ENCODE results near the gene UBE2H.

UBE2H gene

DNA sequence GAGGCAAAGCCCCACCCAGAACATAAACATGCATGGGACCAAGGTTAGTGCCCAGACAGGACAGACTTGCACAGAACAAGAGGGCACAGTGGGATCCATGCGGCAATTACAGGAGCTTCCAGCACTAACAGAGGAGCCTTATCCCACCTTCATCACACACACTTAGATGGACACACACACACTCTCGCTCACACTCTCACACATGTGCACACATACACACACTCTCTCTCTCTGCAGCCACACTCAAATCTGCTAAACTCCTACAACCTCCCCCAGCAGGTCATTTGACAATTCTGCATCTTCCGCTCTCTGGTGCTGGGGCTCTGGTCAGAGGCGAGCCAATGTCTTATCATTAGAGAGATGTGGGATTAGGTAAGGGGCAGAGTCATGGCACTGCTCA lies 120.5 kb downstream of the UBE2H start:
- Histone ChIP-seq H3K4me3 (ENCODE audit: low read depth, low read length) (no peak overlapping the region), H3K36me3 (ENCODE audit: control insufficient read depth in 2 of 2, insufficient read depth in 1 of 2, low read length in 2 of 2) (peaks cover 0 to 2% of the 10 kb centered on the region in 2 experiments; a peak in 1 of 3 replicates), H3K9me3 (ENCODE audit: control insufficient read depth, insufficient read depth, low read depth, low read length) (no peaks in the 10 kb centered on the region), H3K4me1 (ENCODE audit: control insufficient read depth, insufficient read depth, low read length) (no peaks in the 10 kb centered on the region), H3K27ac (ENCODE audit: extremely low read depth, low read depth, low read length) (no peak overlapping the region)
- CTCF ChIA-PET = interaction anchor here (4.6 kb wide), 1 partner anchor 180 kb away, joined by 51 read pairs; no protein-coding TSS in a partner anchor
- POLR2A ChIA-PET = interaction anchor here (1.3 kb wide), 2 partner anchors 117 to 126 kb away, joined by 3 read pairs; no protein-coding TSS in a partner anchor
- no peak for TF ChIP-seq KLF16 (tag by site-specific recombination; IDR thresholded peaks at IDR 0.05)
- TF ChIP-seq PRDM1 (tag by site-specific recombination; IDR thresholded peaks at IDR 0.05) = peak; percentile 92
- no peak for TF ChIP-seq ZNF404 (tag by site-specific recombination; IDR thresholded peaks at IDR 0.05)
- TF ChIP-seq, protein P1, sequence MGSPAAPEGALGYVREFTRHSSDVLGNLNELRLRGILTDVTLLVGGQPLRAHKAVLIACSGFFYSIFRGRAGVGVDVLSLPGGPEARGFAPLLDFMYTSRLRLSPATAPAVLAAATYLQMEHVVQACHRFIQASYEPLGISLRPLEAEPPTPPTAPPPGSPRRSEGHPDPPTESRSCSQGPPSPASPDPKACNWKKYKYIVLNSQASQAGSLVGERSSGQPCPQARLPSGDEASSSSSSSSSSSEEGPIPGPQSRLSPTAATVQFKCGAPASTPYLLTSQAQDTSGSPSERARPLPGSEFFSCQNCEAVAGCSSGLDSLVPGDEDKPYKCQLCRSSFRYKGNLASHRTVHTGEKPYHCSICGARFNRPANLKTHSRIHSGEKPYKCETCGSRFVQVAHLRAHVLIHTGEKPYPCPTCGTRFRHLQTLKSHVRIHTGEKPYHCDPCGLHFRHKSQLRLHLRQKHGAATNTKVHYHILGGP (tag by site-specific recombination; IDR thresholded peaks at IDR 0.05) = no peak

DNA sequence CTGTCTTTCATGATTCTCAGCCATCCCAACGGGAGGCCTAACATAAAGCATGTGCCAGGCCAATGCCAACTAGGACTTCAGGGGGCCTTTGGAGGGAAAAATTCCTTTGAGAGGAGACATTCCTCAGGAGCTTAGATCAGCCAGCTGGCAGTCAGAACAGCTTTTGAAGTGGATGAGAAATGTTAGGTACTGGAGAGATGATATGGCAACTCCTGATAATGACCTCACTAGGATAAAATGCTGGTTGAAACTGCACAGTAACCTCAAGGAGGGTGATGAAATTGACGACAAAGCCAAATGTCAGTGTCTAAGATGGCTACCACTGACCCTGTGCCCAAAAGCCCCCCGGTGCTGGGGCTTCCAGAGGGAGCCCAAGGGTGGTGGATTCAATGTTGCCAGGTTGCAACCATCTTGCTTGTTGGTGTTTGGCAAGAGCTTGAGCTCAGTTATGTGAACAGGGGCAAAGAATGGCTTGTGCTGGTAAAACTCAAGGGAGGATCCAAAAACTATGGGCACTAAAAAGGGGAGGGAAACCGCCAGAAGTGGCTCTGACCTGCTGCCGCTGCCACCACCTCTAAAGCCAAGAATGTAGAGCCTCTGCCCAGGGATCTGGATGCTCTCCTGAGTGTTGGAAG lies 121.2 kb downstream of the UBE2H start:
- H3K27ac ChIP-seq (ENCODE audit: extremely low read depth, low read depth, low read length) = no peak overlapping the region
- ChIA-PET CTCF (interaction anchor here (3.4 to 4.6 kb wide), 2 partner anchors 119 to 181 kb away, joined by 27 to 51 read pairs; no protein-coding TSS in a partner anchor), POLR2A (interaction anchor here (0.6 to 1.3 kb wide), 3 partner anchors 90 to 127 kb away, joined by 3 read pairs; no protein-coding TSS in a partner anchor)
- H3K9me3 ChIP-seq (ENCODE audit: control insufficient read depth, insufficient read depth, low read depth, low read length) = no peaks in the 10 kb centered on the region
- H3K4me3 ChIP-seq (ENCODE audit: low read depth, low read length) = no peak overlapping the region
- peaks cover 0 to 2% of the 10 kb centered on the region in 2 experiments; a peak in 1 of 3 replicates for H3K36me3 ChIP-seq (ENCODE audit: control insufficient read depth in 2 of 2, insufficient read depth in 1 of 2, low read length in 2 of 2)
- H3K4me1 ChIP-seq (ENCODE audit: control insufficient read depth, insufficient read depth, low read length) = no peaks in the 10 kb centered on the region
- TF ChIP-seq ZNF274 (IDR thresholded peaks at IDR 0.05; ENCODE audit: low read length) (no peak), ZNF274 (tag by site-specific recombination; IDR thresholded peaks at IDR 0.05; ENCODE audit: borderline replicate concordance) (no peak), KLF7 (tag by site-specific recombination; IDR thresholded peaks at IDR 0.05; ENCODE audit: borderline replicate concordance) (no peak), ZNF404 (tag by site-specific recombination; IDR thresholded peaks at IDR 0.05) (no peak), ZNF473 (tag by site-specific recombination; IDR thresholded peaks at IDR 0.05) (no peak), GLIS1 (tag by site-specific recombination; IDR thresholded peaks at IDR 0.05) (peak; percentile 74), ZNF623 (tag by site-specific recombination; IDR thresholded peaks at IDR 0.05) (no peak; the same call in 1 of the 2 replicates), ZNF24 (tag by site-specific recombination; IDR thresholded peaks at IDR 0.05) (peak; percentile 92), ZNF571 (tag by site-specific recombination; IDR thresholded peaks at IDR 0.05) (no peak), ZNF776 (tag by site-specific recombination; IDR thresholded peaks at IDR 0.05; ENCODE audit: borderline replicate concordance) (no peak), ZNF146 (tag by site-specific recombination; IDR thresholded peaks at IDR 0.05) (no peak), ZNF426 (tag by site-specific recombination; IDR thresholded peaks at IDR 0.05) (no peak), ZEB2 (tag by site-specific recombination; IDR thresholded peaks at IDR 0.05) (peak; percentile 90), HOXD13 (CRISPR knock-in tag; IDR thresholded peaks at IDR 0.05; ENCODE audit: borderline replicate concordance) (no peak), ZNF626 (tag by site-specific recombination; IDR thresholded peaks at IDR 0.05) (no peak), SALL2 (tag by site-specific recombination; IDR thresholded peaks at IDR 0.05; ENCODE audit: borderline replicate concordance) (no peak), GFI1B (tag by site-specific recombination; IDR thresholded peaks at IDR 0.05) (no peak), ZFP69B (tag by site-specific recombination; IDR thresholded peaks at IDR 0.05) (0 out of 2 replicates have a peak, but pooled peaks have one; percentile 20), ZNF239 (tag by site-specific recombination; IDR thresholded peaks at IDR 0.05) (no peak), SP2 (tag by site-specific recombination; IDR thresholded peaks at IDR 0.05) (no peak), ZNF174 (tag by site-specific recombination; IDR thresholded peaks at IDR 0.05) (no peak)
- TF ChIP-seq, protein P2, sequence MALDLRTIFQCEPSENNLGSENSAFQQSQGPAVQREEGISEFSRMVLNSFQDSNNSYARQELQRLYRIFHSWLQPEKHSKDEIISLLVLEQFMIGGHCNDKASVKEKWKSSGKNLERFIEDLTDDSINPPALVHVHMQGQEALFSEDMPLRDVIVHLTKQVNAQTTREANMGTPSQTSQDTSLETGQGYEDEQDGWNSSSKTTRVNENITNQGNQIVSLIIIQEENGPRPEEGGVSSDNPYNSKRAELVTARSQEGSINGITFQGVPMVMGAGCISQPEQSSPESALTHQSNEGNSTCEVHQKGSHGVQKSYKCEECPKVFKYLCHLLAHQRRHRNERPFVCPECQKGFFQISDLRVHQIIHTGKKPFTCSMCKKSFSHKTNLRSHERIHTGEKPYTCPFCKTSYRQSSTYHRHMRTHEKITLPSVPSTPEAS (tag by site-specific recombination; IDR thresholded peaks at IDR 0.05) = no peak
- TF ChIP-seq, protein P1 (tag by site-specific recombination; IDR thresholded peaks at IDR 0.05) = no peak
- TF ChIP-seq, protein P3, sequence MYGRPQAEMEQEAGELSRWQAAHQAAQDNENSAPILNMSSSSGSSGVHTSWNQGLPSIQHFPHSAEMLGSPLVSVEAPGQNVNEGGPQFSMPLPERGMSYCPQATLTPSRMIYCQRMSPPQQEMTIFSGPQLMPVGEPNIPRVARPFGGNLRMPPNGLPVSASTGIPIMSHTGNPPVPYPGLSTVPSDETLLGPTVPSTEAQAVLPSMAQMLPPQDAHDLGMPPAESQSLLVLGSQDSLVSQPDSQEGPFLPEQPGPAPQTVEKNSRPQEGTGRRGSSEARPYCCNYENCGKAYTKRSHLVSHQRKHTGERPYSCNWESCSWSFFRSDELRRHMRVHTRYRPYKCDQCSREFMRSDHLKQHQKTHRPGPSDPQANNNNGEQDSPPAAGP (tag by site-specific recombination; IDR thresholded peaks at IDR 0.05) = peak; percentile 75
- TF ChIP-seq, protein P4, sequence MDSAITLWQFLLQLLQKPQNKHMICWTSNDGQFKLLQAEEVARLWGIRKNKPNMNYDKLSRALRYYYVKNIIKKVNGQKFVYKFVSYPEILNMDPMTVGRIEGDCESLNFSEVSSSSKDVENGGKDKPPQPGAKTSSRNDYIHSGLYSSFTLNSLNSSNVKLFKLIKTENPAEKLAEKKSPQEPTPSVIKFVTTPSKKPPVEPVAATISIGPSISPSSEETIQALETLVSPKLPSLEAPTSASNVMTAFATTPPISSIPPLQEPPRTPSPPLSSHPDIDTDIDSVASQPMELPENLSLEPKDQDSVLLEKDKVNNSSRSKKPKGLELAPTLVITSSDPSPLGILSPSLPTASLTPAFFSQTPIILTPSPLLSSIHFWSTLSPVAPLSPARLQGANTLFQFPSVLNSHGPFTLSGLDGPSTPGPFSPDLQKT (IDR thresholded peaks at IDR 0.05; ENCODE audit: borderline replicate concordance, low read depth, low read length) = no peak

Measured in HEK293 (cell line).